DMS153 treated with DMSO at 0.1 percent for 48 hours (cell line): ENCODE measurements around the gene BTBD8.

Experiments
- DNase-seq: peaks from one replicate; lab custom pipeline; 2025; ENCODE audit not compliant: unreplicated experiment; lab: John Stamatoyannopoulos, UW

BTBD8 gene

DNA sequence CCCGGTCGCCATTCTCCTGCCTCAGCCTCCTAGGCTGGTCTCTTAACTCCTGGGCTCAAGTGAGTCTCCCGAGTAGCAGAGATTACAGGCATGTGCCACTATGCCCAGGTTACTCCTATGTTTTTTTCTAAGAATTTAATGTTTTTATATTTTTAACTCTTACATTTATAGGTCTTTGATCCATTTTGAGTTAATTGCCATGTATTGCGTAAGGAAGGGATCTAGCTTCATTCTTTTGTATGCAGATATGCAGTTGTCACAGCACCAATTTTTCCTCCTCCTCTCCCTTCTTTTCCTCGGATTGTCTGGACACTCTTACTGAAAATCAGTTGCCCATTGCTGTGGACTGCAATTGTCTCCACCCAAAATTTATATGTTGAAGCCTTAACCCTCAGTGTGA, 11.5 kb downstream of the BTBD8 start:
- DNase-seq, result no peak

DNA sequence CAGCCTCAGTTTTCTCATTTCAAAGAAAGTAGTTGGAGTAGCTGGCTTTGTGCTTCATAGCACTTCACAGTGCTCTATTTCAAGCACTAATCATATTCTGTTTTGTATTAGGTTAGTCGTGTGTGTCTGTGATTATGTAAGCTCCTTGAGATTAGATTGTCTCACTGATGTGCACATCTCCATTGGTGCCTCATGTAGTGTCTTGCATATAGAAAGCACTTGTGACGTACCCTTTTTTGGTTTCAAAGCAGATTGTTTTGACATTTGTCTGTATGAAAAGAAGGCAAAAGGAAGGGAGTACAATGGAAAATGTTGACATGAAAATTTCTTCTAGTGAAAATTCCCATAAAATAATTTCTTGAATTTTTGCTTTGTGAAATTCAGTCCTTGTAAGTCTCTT, 13.9 kb downstream of the BTBD8 start:
- DNase-seq, result no peak

GRCh38 chr1:92094595-92094994, 14.4 kb downstream of the BTBD8 start:
- DNase-seq, result peak; percentile 24

GRCh38 chr1:92095874-92096273, 15.7 kb downstream of the BTBD8 start:
- no peak for DNase-seq

DNA sequence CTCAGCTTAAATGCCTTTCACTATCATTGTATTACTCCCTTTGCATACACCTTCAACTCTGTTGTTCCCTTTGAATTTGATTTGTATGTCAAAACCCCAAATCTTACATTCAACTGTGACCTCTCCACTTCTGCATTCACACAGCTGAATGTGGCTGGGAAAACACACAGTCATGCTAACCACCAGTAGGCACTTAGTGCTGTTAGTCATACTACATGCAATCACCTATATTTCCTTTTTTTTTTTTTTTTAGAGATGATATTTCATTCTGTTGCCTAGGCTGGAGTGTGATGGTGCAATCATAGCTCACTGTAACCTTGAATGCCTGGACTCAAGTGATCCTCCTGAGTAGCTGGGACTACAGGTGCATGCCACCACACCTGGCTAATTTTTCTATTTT, 16.2 kb downstream of the BTBD8 start:
- no peak for DNase-seq

GRCh38 chr1:92105546-92106081, 25.5 kb downstream of the BTBD8 start:
- no peak for DNase-seq

GRCh38 chr1:92108631-92109030, 28.5 kb downstream of the BTBD8 start:
- no peak for DNase-seq

- no peak for DNase-seq
These were observed 37.4 kb downstream of the BTBD8 start for GRCh38 chr1:92117526-92117925.

DNA sequence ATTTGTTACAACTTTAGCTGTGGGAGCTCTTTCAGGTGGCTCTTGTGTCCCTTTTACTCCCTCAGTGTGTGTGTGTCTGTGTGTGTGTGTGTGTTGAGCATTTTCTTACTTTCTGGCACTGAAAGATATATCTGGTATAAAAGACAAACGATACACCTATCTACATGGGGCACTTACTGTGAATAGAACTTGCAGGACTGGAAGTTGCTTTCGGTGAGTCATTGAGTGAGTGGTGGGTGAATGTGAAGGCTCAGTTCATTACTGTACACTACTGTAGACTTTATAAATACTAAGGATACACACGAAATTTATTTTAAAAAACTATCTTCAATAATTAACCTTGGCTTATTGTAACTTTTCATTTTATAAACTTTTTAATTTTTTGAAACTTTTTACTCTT, 38.7 kb downstream of the BTBD8 start:
- DNase-seq, result no peak

DNA sequence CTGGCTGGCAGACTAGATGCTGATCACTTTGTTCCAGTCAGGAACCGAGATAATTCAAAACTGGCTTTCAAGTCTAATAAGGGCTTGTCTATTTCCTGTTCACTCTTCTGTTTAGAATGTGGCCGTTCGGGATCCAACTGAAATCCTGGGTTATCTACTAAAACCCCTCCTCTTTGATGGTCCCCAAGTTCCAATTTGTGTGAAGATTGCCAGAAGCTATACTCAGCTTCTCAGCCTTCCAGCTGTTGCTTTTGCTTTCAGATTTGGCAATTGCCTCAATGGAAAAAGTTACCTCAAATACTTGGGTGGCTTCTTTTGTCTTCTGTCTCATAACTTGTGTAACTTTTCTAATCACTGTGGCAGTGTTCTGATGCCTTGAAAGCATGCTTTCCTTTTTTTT, 43.7 kb downstream of the BTBD8 start:
- DNase-seq, result no peak

- DNase-seq, result no peak
These were observed 45.1 kb downstream of the BTBD8 start for GRCh38 chr1:92125204-92125603.

DNA sequence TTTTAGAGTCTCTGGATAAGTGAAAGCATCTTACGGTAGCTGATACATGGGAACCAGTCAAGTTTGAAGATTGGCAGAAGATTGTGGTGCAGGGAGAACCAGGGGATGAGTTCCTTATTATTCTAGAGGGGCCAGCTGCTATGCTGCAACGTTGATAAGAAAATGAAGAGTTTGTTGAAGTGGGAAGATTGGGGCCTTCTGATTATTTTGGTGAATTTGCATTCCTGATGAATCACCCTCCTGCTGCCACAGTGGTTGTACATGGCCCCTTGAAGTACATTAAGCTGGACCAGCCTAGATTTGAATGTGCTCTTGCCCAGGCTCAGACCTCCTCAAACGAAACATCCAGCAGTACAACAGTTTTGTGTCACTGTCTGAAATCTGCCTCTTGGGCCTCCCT, 45.9 kb downstream of the BTBD8 start:
- no peak for DNase-seq

DNA sequence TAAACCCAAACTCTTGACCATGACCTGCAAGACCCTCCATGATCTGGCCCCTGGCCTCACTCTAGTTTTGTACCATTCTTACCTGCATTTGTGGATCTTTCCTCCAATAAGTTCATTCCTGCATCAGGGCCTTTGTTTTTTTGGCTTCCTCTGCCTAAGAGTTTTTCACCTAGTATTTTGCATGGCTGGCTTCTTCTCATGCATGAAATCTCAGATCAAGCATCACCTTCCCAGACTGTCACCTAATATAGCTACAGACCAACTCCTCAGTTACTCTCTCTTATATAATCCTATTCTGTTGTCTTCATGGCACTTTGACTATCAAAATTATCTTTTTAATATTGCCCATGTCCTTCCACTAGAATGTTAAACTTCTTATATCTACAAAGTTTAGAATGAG, 54.2 kb downstream of the BTBD8 start:
- no peak for DNase-seq

DNA sequence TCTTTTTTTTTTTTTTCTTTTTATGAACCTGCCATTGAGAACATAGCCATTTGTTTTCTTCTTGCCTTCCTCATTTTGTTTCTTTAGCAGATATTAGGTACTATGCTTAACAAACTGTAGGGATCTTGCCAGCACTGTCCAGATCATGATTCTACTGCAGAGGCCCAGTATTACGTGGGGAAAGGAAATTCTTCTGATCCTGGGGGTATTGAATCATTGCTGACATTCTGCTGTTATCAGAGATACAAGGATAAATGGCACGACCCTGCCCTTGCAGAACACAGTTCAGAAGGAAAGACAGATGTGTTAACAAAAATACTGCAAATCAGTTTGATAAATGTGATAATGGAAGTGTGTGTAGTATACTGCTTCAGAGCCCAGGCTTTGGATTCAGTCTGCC, 56.2 kb downstream of the BTBD8 start:
- DNase-seq, result no peak

DNA sequence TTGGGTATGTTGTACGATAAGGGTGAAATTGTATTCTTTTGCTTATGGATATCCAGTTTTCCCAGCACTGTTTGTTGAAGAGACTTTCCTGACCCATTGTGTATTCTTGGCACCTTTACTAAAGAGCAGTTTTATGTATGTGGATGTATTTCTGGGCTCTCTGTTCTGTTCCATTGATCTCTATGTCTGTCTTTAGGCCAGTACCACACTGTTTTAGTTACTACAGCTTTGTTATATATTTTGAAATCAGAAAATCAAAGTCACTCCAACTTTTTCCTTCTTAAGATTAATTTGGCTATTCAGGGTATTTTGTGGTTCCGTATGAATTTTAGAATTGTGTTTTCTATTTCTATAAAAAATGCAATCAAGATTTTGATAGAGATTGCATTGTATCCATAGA, 74.8 kb downstream of the BTBD8 start:
- DNase-seq, result no peak

DNA sequence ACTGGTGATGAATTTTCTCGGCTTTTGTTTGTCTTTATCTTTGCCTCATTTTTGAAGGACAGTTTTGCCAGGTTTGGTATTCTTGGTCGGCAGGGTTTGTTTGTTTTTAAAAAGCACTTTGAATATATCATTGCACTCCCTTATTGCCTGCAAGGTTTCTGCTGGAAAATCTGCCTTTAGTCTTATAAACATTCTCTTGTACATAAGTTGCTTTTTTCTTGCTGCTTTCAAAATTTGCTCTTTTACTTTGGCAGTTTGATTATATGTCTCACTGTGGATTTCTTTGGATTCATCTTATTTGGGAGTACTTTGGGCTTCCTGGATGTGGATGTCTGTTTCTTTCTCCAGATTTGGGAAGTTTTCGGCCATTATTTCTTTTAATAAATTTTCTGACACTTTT, 79.4 kb downstream of the BTBD8 start:
- no peak for DNase-seq

GRCh38 chr1:92165389-92165788, 85.2 kb downstream of the BTBD8 start:
- DNase-seq, result no peak

- no peak for DNase-seq
These were observed 87.0 kb downstream of the BTBD8 start for GRCh38 chr1:92167151-92167550.

DNA sequence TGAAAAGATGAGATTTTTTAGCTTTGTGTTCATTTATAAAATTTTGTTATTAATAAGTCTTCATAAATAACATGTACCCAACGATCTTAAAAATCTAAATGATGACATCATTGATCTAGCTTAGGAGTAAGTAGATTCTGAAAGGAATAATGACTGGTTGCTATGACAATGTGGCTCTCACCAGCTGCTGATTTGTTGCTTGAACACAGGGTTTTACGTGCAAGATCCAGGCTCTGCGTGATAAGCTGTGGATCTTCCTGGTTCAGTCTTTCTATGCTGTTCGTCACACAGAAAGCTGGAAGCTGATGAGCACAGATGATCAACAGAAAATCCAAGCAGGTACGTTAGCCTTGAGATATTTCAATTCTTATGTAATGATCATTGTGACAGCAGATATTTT, 88.5 kb downstream of the BTBD8 start:
- DNase-seq, result no peak

DNA sequence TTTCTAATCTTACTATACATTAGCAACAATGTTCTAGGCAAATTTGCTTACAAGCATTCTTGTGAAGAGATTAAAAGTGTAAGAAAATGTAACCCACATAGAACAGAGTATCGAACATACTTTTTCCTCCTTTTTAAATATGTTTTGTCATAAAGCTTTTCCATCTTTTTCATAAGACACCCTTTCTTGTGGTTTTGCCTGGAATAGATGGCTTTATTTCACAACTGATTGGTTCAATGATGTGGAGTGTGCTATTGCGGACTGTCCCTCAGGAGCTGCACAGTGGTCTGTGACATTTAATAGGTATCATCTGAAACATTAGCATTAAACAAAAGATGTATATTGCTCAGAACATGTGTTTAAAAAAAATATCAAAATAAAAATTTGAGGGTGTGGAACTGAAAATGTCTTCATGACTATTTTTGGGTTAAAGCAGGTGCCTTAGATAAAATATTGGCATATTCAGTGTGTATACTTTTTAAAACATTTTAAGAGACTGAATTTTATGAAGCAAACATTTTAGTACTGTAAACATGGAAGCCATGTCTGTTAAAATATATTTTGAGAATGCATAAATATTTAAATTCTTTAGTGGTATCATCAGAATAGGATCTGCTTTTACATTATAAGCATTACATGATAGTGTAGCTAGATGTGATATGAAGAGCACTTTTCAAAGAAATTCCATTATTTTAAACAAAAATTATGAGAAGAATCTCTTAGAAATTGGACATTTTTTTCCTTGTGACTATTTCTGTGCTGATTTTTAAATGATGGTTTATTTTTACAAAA, 89.3 kb downstream of the BTBD8 start:
- no peak for DNase-seq

DNA sequence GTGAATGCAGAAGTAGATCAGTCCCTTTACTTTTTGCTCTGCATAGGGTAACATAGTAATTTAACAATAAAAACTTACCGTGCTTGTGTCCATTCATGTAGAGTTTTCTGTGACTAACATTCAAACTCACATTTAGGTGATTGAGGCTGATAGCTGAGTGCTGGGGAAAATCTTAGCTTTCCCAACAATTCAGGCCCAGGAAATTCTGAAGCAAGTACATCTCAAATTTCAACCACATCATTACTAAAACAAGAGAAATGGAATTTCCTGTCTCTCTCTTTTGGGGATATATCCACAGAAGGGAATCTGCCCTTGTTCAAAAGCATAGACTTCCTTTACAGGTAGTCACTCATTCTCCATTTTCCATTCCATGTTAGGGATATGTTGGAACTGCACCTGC, 104.5 kb downstream of the BTBD8 start:
- DNase-seq, result no peak

GRCh38 chr1:92186081-92186480, 105.9 kb downstream of the BTBD8 start:
- no peak for DNase-seq
